Prostate gland (tissue), 2 donors: ENCODE results near the gene ZNHIT6. TPM values are rescaled to one million over a fixed set of nuclear protein-coding genes. Genes with fewer than 3 reads are reported as not detected.

ENCODE experiments used
- DNase-seq: peaks from one replicate; pipeline ENCODE4 v3.0.0-alpha.2; 2019; ENCODE audit warnings: low spot score
- H3K27ac ChIP-seq, 2 donors: fragments of 200-600 bp; sonication (generic); 2 replicates each; pipeline ENCODE4 v1.5.1; 2017 to 2019
- H3K27me3 ChIP-seq: fragments of 200-600 bp; sonication (generic); replicated peaks from 2 replicates; pipeline ENCODE4 v1.5.1; 2019; ENCODE audit not compliant: insufficient read depth
- H3K36me3 ChIP-seq, 2 donors: fragments of 200-600 bp; sonication (generic); 1 replicate in 1 of 2; 2 replicates in 1 of 2; pipeline versions ENCODE4 v1.5.1 to v1.8.1; 2017 to 2019
- H3K4me1 ChIP-seq: fragments of 200-600 bp; sonication (generic); replicated peaks from 2 replicates; pipeline ENCODE4 v1.5.1; 2019
- H3K4me3 ChIP-seq, 2 donors: fragments of 200-600 bp; sonication (generic); 2 replicates each; pipeline ENCODE4 v1.5.1; 2017 to 2019
- H3K9me3 ChIP-seq: fragments of 200-600 bp; sonication (generic); 2 replicates; pipeline ENCODE4 v1.5.1; 2017
- POLR2A ChIP-seq: fragments of 450-650 bp; IDR thresholded peaks from one replicate; pipeline ENCODE4 v1.6.1; 2016; ENCODE audit warnings: antibody characterized with exemption, mild to moderate bottlenecking
- POLR2AphosphoS5 ChIP-seq: sonication (generic); formaldehyde crosslinking; IDR thresholded peaks from one replicate; pipeline ENCODE4 v1.6.1; 2017; ENCODE audit warnings: antibody characterized with exemption
- WGBS: methylation state at CpG from one replicate; pipeline ENCODE4 v1.1.5; 2018; 5-methylcytosine and 5-hydroxymethylcytosine counted together
- intact Hi-C: fragments of 100-400 bp; cut with DNase I; formaldehyde crosslinking; loops from one replicate; pipeline ENCODE4 v1.14.2; 2022
- total RNA-seq, 2 donors: library from RNA; depleted of rRNA; stranded (reverse); fragments of >200 nt; gene quantifications; one replicate each; pipeline ENCODE4 v1.1.0, GENCODE V29; 2016
- TF ChIP-seq, protein P1 (sequence below), 4 experiments: fragments of 200-600 bp in 2 of 4; fragments of 450-650 bp in 2 of 4; sonication (generic) in 2 of 4; IDR thresholded peaks; 1 replicate in 3 of 4; 2 replicates in 1 of 4; pipeline ENCODE4 v1.5.1; 2016 to 2019; ENCODE audit warnings: antibody characterized with exemption in 4 of 4, mild to moderate bottlenecking in 2 of 4, moderate library complexity in 2 of 4

The ZNHIT6 gene, protein sequence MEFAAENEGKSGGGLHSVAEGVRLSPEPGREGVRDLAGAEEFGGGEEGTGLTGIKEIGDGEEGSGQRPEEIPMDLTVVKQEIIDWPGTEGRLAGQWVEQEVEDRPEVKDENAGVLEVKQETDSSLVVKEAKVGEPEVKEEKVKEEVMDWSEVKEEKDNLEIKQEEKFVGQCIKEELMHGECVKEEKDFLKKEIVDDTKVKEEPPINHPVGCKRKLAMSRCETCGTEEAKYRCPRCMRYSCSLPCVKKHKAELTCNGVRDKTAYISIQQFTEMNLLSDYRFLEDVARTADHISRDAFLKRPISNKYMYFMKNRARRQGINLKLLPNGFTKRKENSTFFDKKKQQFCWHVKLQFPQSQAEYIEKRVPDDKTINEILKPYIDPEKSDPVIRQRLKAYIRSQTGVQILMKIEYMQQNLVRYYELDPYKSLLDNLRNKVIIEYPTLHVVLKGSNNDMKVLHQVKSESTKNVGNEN
- total RNA-seq, result 10 to 100 TPM in 1 of 2 donors, 1 to 10 TPM in 1; 8.7 to 13.5 TPM

DNA sequence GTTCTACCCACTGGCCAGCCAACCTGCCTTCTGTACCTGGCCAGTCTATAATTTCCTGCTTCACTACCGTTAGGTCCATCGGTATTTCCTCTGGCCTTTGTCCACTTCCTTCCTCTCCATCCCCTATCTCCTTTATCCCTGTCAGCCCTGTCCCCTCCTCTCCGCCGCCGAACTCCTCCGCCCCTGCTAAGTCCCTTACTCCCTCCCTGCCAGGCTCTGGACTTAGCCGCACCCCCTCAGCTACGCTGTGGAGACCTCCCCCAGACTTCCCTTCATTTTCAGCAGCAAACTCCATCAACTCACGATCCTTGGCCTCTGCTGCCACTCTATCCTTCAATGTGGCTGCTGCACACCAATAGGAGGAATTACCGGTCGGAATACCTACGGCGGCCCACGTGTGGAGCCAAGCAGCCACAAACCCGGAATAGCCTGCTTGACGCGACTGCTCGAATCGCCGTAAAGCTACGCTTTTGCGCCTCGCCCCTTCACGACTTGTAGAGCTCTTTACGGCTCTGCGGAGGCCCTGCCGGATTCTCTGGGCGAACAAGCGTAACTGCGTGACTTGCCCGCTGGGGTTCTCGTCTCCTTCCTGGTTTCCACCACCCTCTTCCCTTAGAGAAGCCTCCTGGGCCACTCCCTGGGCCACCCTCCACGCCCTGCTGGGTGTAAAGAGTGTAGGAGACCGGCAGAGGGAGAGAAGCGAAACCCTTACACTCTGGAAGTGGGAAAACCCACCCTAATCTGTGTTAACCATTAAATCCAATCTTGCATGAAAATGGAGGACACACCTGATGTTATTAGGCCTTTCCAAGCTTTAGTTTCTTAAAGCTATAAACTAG lies at the start of gene ZNHIT6:
ZNHIT6 (minus strand) TSS at position 444 of the 839 bp plus-strand sequence; CDS start at position 295, 149 bp downstream.
- Histone ChIP-seq H3K4me1 (no peaks in the 10 kb centered on the region), H3K27me3 (no peaks in the 10 kb centered on the region), H3K36me3 (no peaks in the 10 kb centered on the region), H3K4me3 (peak within 1 kb of the TSS; percentile 64 to 68), H3K9me3 (no peaks in the 10 kb centered on the region), H3K27ac (peak within 1 kb of the TSS; percentile 78 to 83)
- intact Hi-C loops, result no loop called here
- peak; percentile 89 for DNase-seq
- TF ChIP-seq, protein P1, sequence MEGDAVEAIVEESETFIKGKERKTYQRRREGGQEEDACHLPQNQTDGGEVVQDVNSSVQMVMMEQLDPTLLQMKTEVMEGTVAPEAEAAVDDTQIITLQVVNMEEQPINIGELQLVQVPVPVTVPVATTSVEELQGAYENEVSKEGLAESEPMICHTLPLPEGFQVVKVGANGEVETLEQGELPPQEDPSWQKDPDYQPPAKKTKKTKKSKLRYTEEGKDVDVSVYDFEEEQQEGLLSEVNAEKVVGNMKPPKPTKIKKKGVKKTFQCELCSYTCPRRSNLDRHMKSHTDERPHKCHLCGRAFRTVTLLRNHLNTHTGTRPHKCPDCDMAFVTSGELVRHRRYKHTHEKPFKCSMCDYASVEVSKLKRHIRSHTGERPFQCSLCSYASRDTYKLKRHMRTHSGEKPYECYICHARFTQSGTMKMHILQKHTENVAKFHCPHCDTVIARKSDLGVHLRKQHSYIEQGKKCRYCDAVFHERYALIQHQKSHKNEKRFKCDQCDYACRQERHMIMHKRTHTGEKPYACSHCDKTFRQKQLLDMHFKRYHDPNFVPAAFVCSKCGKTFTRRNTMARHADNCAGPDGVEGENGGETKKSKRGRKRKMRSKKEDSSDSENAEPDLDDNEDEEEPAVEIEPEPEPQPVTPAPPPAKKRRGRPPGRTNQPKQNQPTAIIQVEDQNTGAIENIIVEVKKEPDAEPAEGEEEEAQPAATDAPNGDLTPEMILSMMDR (IDR thresholded peaks at IDR 0.05), result peak in 3 of 4 experiments; percentile 13 to 43 (median 34)
- TF ChIP-seq POLR2A (no peak), POLR2AphosphoS5 (peak; percentile 87)
- WGBS, result 1% methylated on average over 35 of the region's 35 CpGs

DNA sequence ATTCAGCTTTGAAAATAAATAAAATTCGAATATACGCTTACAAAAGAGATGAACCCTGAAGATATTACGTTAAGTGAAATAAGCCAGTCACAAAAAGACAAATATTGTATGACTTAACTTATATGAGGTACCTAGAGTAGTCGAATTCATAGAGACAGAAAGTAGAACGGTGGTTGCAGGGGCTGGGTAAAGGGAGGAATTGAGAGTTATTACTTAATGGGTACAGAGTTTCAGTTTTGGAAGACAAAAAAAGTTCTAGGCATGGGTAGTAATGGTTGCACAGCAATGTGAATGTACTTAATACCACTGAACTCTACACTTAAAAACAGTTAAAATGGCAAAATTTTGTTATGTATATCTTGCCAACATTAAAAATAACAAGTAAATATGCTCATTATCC lies 48.6 kb upstream of the ZNHIT6 start:
- intact Hi-C loops, result no loop called here
- H3K9me3 ChIP-seq, result no peaks in the 10 kb centered on the region
- H3K27me3 ChIP-seq, result no peaks in the 10 kb centered on the region
- WGBS, result 92% methylated on average over 5 of the region's 5 CpGs
- TF ChIP-seq POLR2A (no peak), POLR2AphosphoS5 (no peak)
- TF ChIP-seq, protein P1 (IDR thresholded peaks at IDR 0.05), result no peak
- no peak for DNase-seq
- no peaks in the 10 kb centered on the region for H3K36me3 ChIP-seq
- H3K4me1 ChIP-seq, result no peaks in the 10 kb centered on the region
- H3K27ac ChIP-seq, result no peak overlapping the region
- no peak overlapping the region for H3K4me3 ChIP-seq

DNA sequence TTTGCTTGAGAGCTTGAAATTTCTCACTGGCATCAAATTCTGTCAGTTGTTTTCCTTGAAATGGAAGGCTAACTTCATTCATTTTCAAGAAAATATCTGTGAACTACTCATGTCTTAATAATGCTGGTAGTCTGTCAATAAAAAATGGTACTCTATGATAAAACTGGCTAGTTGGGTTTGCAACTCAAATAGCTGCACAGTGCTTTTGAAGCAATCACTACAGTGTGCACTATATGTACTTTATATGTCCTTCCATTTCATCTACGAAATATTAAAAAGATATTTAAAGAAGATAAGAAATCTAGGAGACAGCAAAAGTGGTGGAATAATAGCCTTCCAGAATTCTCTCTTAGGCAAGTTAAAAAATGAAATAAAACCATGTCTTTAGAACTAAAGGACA lies 39.9 kb upstream of the ZNHIT6 start:
- intact Hi-C loops, result no loop called here
- Histone ChIP-seq H3K27me3 (no peaks in the 10 kb centered on the region), H3K4me1 (no peaks in the 10 kb centered on the region), H3K9me3 (no peaks in the 10 kb centered on the region), H3K4me3 (no peak overlapping the region), H3K27ac (no peak overlapping the region), H3K36me3 (no peaks in the 10 kb centered on the region)
- 0% methylated on average over 1 of the region's 1 CpG for WGBS
- TF ChIP-seq POLR2A (no peak), POLR2AphosphoS5 (no peak)
- TF ChIP-seq, protein P1 (IDR thresholded peaks at IDR 0.05), result no peak
- no peak for DNase-seq

DNA sequence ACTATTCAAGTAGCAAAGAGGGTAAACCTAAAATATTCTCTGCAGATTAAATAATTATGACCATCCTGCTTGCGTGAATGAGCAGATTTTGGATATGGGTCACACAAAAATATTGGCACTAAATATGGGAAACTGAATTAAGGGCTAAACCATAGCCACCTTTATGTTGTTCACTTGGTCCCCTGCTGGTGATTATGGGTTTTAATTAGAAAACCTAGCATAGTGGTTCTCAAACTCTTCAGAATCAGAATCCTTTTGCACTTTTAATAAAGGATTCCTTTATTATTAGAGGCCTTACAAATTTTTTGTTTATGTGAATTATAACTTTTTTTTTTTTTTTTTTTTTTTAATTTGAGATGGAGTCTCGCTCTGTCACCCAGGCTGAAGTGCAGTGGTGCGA lies 38.5 kb upstream of the ZNHIT6 start:
- Histone ChIP-seq H3K4me1 (no peaks in the 10 kb centered on the region), H3K27me3 (no peaks in the 10 kb centered on the region), H3K4me3 (no peak overlapping the region), H3K27ac (no peak overlapping the region), H3K9me3 (no peaks in the 10 kb centered on the region), H3K36me3 (no peaks in the 10 kb centered on the region)
- intact Hi-C loops, result no loop called here
- DNase-seq, result no peak
- 97% methylated on average over 3 of the region's 3 CpGs for WGBS
- TF ChIP-seq POLR2AphosphoS5 (no peak), POLR2A (no peak)
- TF ChIP-seq, protein P1 (IDR thresholded peaks at IDR 0.05), result no peak
